H9 (cell line): ENCODE results near the gene FXR1. TPM values are rescaled to one million over a fixed set of nuclear protein-coding genes. Genes with fewer than 3 reads are reported as not detected.

Experiments used
- DNase-seq: peaks from one replicate; pipeline ENCODE4 v3.0.0-alpha.2; 2017
- H2AFZ ChIP-seq: one replicate; pipeline ENCODE4 v1.6.1; 2013; ENCODE audit warnings: mild to moderate bottlenecking, low read length, control low read depth, moderate library complexity
- H2AK5ac ChIP-seq: 2 replicates; pipeline ENCODE4 v1.6.1; 2013; ENCODE audit warnings: low read length, control low read depth, mixed read lengths; ENCODE audit not compliant: insufficient read length
- H2BK120ac ChIP-seq: one replicate; pipeline ENCODE4 v1.6.1; 2013; ENCODE audit warnings: low read depth, mild to moderate bottlenecking, low read length, control low read depth, inconsistent platforms; ENCODE audit not compliant: poor library complexity, severe bottlenecking
- H2BK12ac ChIP-seq: 2 replicates; pipeline ENCODE4 v1.6.1; 2013; ENCODE audit warnings: low read length, control low read depth, mixed read lengths, low read depth; ENCODE audit not compliant: insufficient read length
- H2BK15ac ChIP-seq: 2 replicates; pipeline ENCODE4 v1.6.1; 2013; ENCODE audit warnings: low read depth, low read length, control low read depth
- H2BK20ac ChIP-seq: one replicate; pipeline ENCODE4 v1.6.1; 2013; ENCODE audit warnings: low read depth, mild to moderate bottlenecking, low read length, control low read depth, inconsistent platforms; ENCODE audit not compliant: poor library complexity, severe bottlenecking
- H2BK5ac ChIP-seq: 2 replicates; pipeline ENCODE4 v1.6.1; 2013; ENCODE audit warnings: low read length, control low read depth, mixed read lengths; ENCODE audit not compliant: insufficient read length
- H3K14ac ChIP-seq: 2 replicates; pipeline ENCODE4 v1.6.1; 2013; ENCODE audit warnings: low read length, control low read depth; ENCODE audit not compliant: insufficient read depth
- H3K18ac ChIP-seq: 2 replicates; pipeline ENCODE4 v1.6.1; 2013; ENCODE audit warnings: low read depth, mild to moderate bottlenecking, mixed read lengths, low read length, control low read depth; ENCODE audit not compliant: insufficient read length
- H3K23ac ChIP-seq: 2 replicates; pipeline ENCODE4 v1.6.1; 2013; ENCODE audit warnings: low read length, control low read depth, mixed read lengths, low read depth; ENCODE audit not compliant: insufficient read length
- H3K23me2 ChIP-seq: 2 replicates; pipeline ENCODE4 v1.6.1; 2013; ENCODE audit warnings: low read depth, mild to moderate bottlenecking, mixed read lengths, low read length, control low read depth; ENCODE audit not compliant: insufficient read length, poor library complexity, severe bottlenecking
- H3K27ac ChIP-seq: 2 replicates; pipeline ENCODE4 v1.5.1; 2013; ENCODE audit warnings: low read length, control low read depth, mixed read lengths, low read depth; ENCODE audit not compliant: insufficient read length
- H3K27me3 ChIP-seq: 2 replicates; pipeline ENCODE4 v1.6.1; 2013; ENCODE audit warnings: low read length, control low read depth, inconsistent platforms; ENCODE audit not compliant: insufficient read depth
- H3K4ac ChIP-seq: 2 replicates; pipeline ENCODE4 v1.6.1; 2013; ENCODE audit warnings: low read depth, mild to moderate bottlenecking, control low read depth, inconsistent platforms, low read length, moderate library complexity
- H3K4me1 ChIP-seq: 2 replicates; pipeline ENCODE4 v1.6.1; 2013; ENCODE audit warnings: low read length, control low read depth, inconsistent platforms; ENCODE audit not compliant: insufficient read depth
- H3K4me2 ChIP-seq: 2 replicates; pipeline ENCODE4 v1.6.1; 2013; ENCODE audit warnings: low read length, control low read depth, mixed read lengths; ENCODE audit not compliant: insufficient read length, insufficient read depth
- H3K56ac ChIP-seq: 2 replicates; pipeline ENCODE4 v1.6.1; 2013; ENCODE audit warnings: low read depth, mild to moderate bottlenecking, mixed read lengths, low read length, control low read depth; ENCODE audit not compliant: insufficient read length
- H3K79me1 ChIP-seq: 2 replicates; pipeline ENCODE4 v1.6.1; 2013; ENCODE audit warnings: low read depth, mild to moderate bottlenecking, moderate library complexity, low read length, control low read depth, inconsistent platforms; ENCODE audit not compliant: insufficient read depth, poor library complexity, severe bottlenecking
- H3K79me2 ChIP-seq: 2 replicates; pipeline ENCODE4 v1.6.1; 2013; ENCODE audit warnings: low read length, control low read depth, inconsistent platforms; ENCODE audit not compliant: insufficient read depth
- H3K9ac ChIP-seq: 2 replicates; pipeline ENCODE4 v1.6.1; 2013; ENCODE audit warnings: low read length, control low read depth, mixed read lengths; ENCODE audit not compliant: insufficient read length; ENCODE audit errors: extremely low read depth
- H3K9me3 ChIP-seq: one replicate; pipeline ENCODE4 v1.6.1; 2013; ENCODE audit warnings: low read depth, low read length, inconsistent platforms; ENCODE audit not compliant: control insufficient read depth
- H3T11ph ChIP-seq: one replicate; pipeline ENCODE4 v1.6.1; 2013; ENCODE audit warnings: mild to moderate bottlenecking, low read length, control low read depth, inconsistent platforms
- H4K20me1 ChIP-seq: one replicate; pipeline ENCODE4 v1.6.1; 2013; ENCODE audit not compliant: control insufficient read depth, insufficient read length, insufficient read depth
- H4K5ac ChIP-seq: 2 replicates; pipeline ENCODE4 v1.6.1; 2013; ENCODE audit warnings: low read depth, mild to moderate bottlenecking, mixed read lengths, low read length, control low read depth; ENCODE audit not compliant: insufficient read length
- H4K8ac ChIP-seq: replicated peaks from 2 replicates; pipeline ENCODE4 v1.6.1; 2013; ENCODE audit warnings: low read length, control low read depth, mixed read lengths, low read depth; ENCODE audit not compliant: insufficient read length
- H4K91ac ChIP-seq: 2 replicates; pipeline ENCODE4 v1.6.1; 2013; ENCODE audit warnings: low read depth, mild to moderate bottlenecking, moderate library complexity, mixed read lengths, low read length, control low read depth; ENCODE audit not compliant: insufficient read length
- H3K27ac Mint-ChIP-seq, 3 experiments: 2 replicates in 2 of 3; 3 replicates in 1 of 3; pipeline ENCODE4 v1.8.0; 2020 to 2021; ENCODE audit warnings: mixed read lengths in 3 of 3, mild to moderate bottlenecking in 1 of 3, moderate library complexity in 1 of 3
- H3K27me3 Mint-ChIP-seq: 2 replicates; pipeline ENCODE4 v1.8.0; 2021; ENCODE audit warnings: low read depth, mild to moderate bottlenecking, moderate library complexity, mixed read lengths
- H3K36me3 Mint-ChIP-seq, 3 experiments: 2 replicates in 2 of 3; 3 replicates in 1 of 3; pipeline ENCODE4 v1.8.0; 2020 to 2021; ENCODE audit warnings: low read depth in 3 of 3, mixed read lengths in 3 of 3; ENCODE audit not compliant: insufficient read depth in 1 of 3
- H3K4me1 Mint-ChIP-seq, 2 experiments: 2 replicates each; pipeline ENCODE4 v1.8.0; 2020; ENCODE audit warnings: mixed read lengths in 2 of 2
- H3K4me3 Mint-ChIP-seq, 2 experiments: 2 replicates in 1 of 2; 3 replicates in 1 of 2; pipeline ENCODE4 v1.8.0; 2020 to 2021; ENCODE audit warnings: mild to moderate bottlenecking in 2 of 2, mixed read lengths in 2 of 2, moderate library complexity in 1 of 2
- H3K9me3 Mint-ChIP-seq, 2 experiments: 2 replicates in 1 of 2; 3 replicates in 1 of 2; pipeline ENCODE4 v1.8.0; 2020; ENCODE audit warnings: mild to moderate bottlenecking in 2 of 2, mixed read lengths in 2 of 2, moderate library complexity in 1 of 2
- CTCF ChIP-seq: fragments of 200-600 bp; sonication (generic); conservative IDR thresholded peaks from 3 replicates; pipeline ENCODE4 v1.8.0; 2021; ENCODE audit warnings: antibody characterized with exemption, mild to moderate bottlenecking
- WGBS: extraction: QIAGEN DNeasy Blood & Tissue Kit; methylation state at CpG from one replicate; pipeline ENCODE4 v1.1.7; 2013; ENCODE audit warnings: missing lambda C conversion rate, low lambda C conversion rate, mixed read lengths; ENCODE audit not compliant: insufficient read length; ENCODE audit errors: extremely low coverage; 5-methylcytosine and 5-hydroxymethylcytosine counted together
- total RNA-seq: library from RNA; stranded (reverse); gene quantifications from 2 replicates; pipeline ENCODE4 v1.2.1, GENCODE V29; 2021

FXR1 gene
- total RNA-seq, 1 experiment from 2014 or later: 240 TPM

GRCh38 chr3:180910823-180911222 lies 1.6 kb upstream of the FXR1 start:
- WGBS: no CpG with 5 or more reads among the region's 4 CpGs
- H2BK20ac ChIP-seq: no peak overlapping the region
- H2AFZ ChIP-seq: no peak overlapping the region
- Mint-ChIP-seq H3K9me3 (peaks cover 0 to 2% of the 10 kb centered on the region in 2 experiments; a peak in 3 of 5 replicates), H3K4me1 (peaks cover 26 to 27% of the 10 kb centered on the region in 2 experiments), H3K27ac (no peak overlapping the region), H3K4me3 (peak overlapping the region in 1 of 2 experiments; percentile 17; a peak in 1 of 5 replicates), H3K27me3 (no peaks in the 10 kb centered on the region; the same call in 1 of the 2 replicates), H3K36me3 (peaks cover 14 to 24% (median 15%) of the 10 kb centered on the region in 3 experiments)
- no peak for TF ChIP-seq CTCF
- no peaks in the 10 kb centered on the region for H3K9me3 ChIP-seq
- no peaks in the 10 kb centered on the region for H3K27me3 ChIP-seq
- no peak overlapping the region for H3K9ac ChIP-seq
- H3K14ac ChIP-seq: no peak overlapping the region
- peaks cover 9% of the 10 kb centered on the region for H3K23me2 ChIP-seq
- no peaks in the 10 kb centered on the region for H4K20me1 ChIP-seq
- no peak overlapping the region for H3K4ac ChIP-seq
- no peak overlapping the region for H4K8ac ChIP-seq
- H4K5ac ChIP-seq: no peak overlapping the region
- no peak overlapping the region for H2BK120ac ChIP-seq
- H4K91ac ChIP-seq: no peak overlapping the region
- no peak overlapping the region for H2BK15ac ChIP-seq
- H3K27ac ChIP-seq: no peak overlapping the region
- no peaks in the 10 kb centered on the region for H3K79me1 ChIP-seq
- no peak overlapping the region for H2AK5ac ChIP-seq
- H3K23ac ChIP-seq: no peak overlapping the region
- no peak overlapping the region for H3T11ph ChIP-seq
- no peak overlapping the region for H2BK5ac ChIP-seq
- H3K18ac ChIP-seq: no peak overlapping the region
- no peak overlapping the region for H3K56ac ChIP-seq
- H3K79me2 ChIP-seq: peaks cover 30% of the 10 kb centered on the region
- H3K4me1 ChIP-seq: peaks cover 3% of the 10 kb centered on the region; the same call in 1 of the 2 replicates
- H2BK12ac ChIP-seq: no peak overlapping the region
- no peak overlapping the region for H3K4me2 ChIP-seq
- no peak for DNase-seq
